Caki2 (cell line): ENCODE measurements around the gene FSIP1. TPM values are rescaled to one million over a fixed set of nuclear protein-coding genes. Genes with fewer than 3 reads are reported as not detected.
"Not testable (repeated sequence)": the region's sequence is repeated elsewhere in the genome, so short reads cannot be mapped to it uniquely, and the experiment has no call there.

Experiments used
- DNase-seq: peaks from one replicate; pipeline ENCODE4 v3.0.0-alpha.2; 2015; ENCODE audit warnings: low read depth
- in situ Hi-C: cut with HindIII; loops from 2 replicates; pipeline ENCODE4 v1.10.0; 2016; ENCODE audit warnings: low sequenced_read_pairs, low pct_unique_long_range_greater_than_20kb, mixed read lengths
- total RNA-seq: library from RNA; depleted of rRNA; stranded (reverse); fragments of >200 nt; shearing (Covaris generic); gene quantifications from 2 replicates; pipeline ENCODE4 v1.2.3, GENCODE V29; 2014; ENCODE audit warnings: low replicate concordance; rRNA removed

The FSIP1 gene
- 0.14 TPM in 1 of 2 replicates, not detected in the other for total RNA-seq

DNA sequence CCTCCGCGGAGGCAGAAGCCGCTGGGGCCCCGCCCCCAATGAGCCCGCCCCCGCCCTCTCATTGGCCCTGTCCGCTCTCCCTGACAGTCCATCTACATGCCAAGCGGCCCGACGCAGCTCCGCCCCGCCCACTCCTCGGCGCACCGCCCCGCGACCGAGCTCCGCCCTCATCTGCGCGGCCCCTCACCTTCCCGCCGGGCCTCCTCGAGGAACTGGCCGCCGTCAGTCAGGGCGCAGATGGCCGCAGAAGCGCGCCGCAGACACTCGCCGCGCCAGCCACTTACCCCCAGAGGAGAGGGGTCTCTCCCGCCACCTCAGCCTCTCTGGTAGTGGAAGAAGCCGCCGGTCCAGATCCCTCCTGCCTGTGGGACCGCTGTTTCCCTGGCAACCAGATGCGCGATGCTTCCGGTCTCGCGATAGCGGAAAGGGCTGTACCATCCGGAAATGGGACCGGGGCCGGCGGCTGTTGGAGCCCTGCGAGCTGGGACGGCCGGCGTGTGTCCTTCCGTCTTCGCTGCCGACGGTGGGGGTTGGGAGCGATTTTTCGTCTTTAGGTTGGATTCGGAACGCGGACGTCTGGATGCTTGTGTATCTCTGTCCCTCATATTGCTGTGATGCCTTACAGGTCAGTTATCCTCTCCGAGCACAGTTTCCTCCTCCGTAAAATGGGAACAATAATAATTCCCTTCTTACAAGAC, at the start of gene FSIP1:
Gene FSIP1, minus strand, starts transcription at position 401 of the 698 bp plus-strand sequence. CDS start 6,317 bp downstream, outside the sequence.
- peak; percentile 96 for DNase-seq
- in situ Hi-C loops, result no loop called here

GRCh38 chr15:39830166-39830565, 47.5 kb upstream of the FSIP1 start:
- in situ Hi-C loops, result no loop called here
- no peak for DNase-seq

DNA sequence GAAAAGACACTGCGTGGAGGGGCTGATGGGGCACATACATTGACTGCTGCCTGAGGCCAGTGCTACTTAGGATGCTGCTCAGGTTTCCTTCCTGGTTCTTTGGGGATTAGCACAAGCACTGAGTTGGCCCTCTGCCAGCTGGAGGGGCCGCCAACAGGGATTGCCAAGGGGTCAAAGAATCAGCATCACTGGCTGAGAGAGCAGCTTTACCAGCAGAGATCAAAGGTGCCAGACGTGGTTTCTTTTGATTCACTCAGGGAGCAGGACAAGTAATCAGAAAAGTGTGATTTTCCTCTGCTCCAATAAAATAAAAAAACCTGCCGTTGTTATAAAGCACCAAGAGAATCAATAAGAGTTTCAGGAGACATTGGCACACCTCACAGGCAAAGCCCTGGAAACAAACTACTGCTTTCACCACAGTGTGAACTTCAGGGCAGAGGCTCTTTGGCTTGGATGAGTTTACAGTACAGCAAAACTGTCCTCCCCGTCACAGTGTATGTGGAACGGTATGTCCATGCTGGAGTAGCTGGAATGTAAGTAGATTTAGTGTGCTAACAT, 45.8 kb upstream of the FSIP1 start:
- no peak for DNase-seq
- in situ Hi-C loops, result no loop called here

GRCh38 chr15:39826975-39827374, 44.3 kb upstream of the FSIP1 start:
- in situ Hi-C loops, result no loop called here
- DNase-seq, result no peak

DNA sequence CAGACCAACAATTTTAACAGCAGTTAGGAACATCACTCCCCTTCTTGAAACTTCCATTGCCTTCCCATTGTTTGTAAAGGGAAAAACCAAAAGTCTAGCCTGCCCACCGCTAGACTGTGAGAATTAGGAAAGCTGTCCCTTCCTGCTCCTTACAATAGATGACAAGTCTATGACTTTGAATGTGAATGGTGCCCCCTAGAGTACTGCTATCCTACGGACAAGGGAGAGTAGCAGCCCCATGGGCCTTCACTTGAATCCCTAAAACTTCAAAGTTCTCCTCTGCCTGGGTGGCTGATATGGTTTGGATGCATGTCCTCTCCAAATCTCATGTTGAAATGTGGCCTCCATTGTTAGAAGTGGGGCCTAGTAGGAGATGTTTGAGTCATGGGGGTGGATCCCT, 41.0 kb upstream of the FSIP1 start:
- no peak for DNase-seq
- in situ Hi-C loops, result no loop called here

- no peak for DNase-seq
- in situ Hi-C loops, result no loop called here
Observed at GRCh38 chr15:39820050-39820602, 37.5 kb upstream of the FSIP1 start.

- no peak for DNase-seq
- in situ Hi-C loops, result no loop called here
Observed at GRCh38 chr15:39819533-39819932, 36.9 kb upstream of the FSIP1 start.

DNA sequence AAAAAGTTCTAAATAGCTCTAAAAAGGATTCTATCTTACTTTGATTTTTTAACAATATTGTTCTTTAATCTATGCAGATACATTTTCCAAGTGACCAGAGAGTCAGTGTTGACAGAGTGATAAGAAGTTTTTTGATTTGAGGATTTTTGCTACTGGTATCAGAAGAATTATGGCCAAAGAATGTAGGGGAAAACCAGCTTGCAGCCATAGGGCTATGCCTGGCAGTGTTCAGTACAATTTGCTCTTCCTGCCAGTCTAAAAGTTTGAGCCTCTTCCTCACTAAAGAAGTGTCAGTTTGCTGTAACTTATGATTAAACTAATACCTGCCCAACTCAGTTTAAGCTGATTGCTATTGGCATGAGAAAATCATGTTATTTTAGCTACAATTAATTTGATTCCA, 35.3 kb upstream of the FSIP1 start:
- DNase-seq, result no peak
- in situ Hi-C loops, result no loop called here

- in situ Hi-C loops, result no loop called here
- DNase-seq, result no peak
Observed at GRCh38 chr15:39814489-39814888, 31.8 kb upstream of the FSIP1 start.

DNA sequence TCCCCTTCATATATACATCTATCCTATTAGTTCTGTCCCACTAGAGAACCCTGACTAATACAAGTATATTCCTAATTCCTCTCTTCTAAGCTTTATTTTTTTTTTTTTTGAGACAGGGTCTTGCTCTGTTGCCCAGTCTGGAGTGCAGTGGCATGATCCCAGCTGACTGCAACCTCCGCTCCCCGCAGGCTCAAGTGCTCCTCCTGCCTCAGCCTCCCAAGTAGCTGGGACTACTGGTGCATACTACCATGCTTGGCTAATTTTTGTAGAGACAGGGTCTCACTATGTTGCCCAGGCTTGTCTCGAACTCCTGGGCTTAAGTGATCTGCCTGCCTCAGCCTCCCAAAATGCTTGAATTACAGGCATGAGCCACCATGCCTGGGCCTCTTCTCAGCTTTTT, 30.0 kb upstream of the FSIP1 start:
- DNase-seq, in situ Hi-C loops: not testable (repeated sequence)

DNA sequence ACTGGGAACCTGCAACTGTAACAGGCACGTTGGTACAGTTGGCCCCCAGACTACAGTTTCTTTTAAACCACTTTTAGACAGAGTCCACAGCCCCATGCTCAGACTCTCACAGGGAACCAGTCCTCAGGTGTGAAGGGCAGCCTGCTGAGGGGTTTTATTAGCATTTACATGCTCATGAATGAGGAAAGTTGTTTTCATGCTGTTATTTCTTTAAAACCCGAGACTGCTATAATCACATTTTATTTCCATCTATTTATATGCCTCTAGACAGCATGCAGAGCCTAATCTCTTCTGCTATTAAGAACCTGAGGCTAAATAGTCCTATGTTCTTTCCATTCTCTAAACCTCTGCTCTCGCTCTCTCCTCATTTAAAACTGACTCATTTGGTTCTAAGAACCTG, 26.3 kb upstream of the FSIP1 start:
- DNase-seq, result no peak
- in situ Hi-C loops, result no loop called here

GRCh38 chr15:39807791-39808190, 25.1 kb upstream of the FSIP1 start:
- in situ Hi-C loops, result no loop called here
- no peak for DNase-seq

GRCh38 chr15:39804026-39804425, 21.4 kb upstream of the FSIP1 start:
- in situ Hi-C loops, result no loop called here
- DNase-seq, result no peak

DNA sequence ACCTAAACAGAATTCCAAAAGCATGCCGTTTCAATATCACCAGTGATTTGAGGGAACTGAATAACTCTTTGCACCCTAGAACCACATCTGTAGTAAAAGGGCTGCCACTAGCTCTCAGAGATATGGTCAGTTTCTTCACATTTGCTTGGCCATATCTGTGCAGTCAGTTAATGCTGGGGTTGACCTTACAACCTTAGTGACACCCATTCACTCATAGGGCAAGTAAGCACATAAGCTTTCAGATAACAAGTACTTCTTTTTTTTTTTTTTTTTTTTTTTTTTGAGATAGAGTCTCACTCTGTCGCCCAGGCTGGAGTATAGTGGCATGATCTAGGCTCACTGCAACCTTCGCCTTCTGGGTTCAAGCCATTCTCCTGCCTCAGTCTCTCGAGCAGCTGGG, 20.4 kb upstream of the FSIP1 start:
- in situ Hi-C loops, result no loop called here
- no peak for DNase-seq

DNA sequence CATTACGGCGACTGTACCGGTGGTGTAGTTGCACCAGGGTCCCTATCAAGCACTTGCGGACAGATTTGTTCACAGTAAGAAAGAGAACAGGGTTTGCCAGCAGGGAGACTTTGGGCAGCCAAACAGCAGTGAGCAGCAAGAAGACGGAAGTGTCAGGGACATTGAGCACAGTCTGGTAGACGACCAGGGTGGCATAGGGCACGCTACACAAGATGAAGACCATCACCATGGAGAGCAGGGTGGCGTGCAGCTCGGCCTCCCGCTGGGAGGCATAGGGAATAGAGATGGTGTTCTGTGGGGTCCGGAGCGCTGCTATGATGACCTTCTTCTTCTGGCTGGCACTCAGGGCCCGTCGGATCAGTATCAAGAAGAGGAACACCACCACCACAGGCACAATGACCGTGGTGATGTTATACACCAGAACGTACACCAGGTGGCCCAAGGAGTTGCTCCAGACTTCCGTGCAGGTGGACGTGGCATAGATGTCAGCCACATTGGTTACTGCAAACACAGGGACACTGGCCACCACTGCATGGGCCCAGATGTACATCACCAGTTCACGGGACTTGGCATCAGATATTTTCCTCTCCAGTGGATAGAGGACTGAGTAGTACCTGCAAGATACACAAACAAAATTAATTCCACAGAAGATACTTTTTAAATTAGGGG, 19.1 kb upstream of the FSIP1 start:
- no peak for DNase-seq
- in situ Hi-C loops, result no loop called here

DNA sequence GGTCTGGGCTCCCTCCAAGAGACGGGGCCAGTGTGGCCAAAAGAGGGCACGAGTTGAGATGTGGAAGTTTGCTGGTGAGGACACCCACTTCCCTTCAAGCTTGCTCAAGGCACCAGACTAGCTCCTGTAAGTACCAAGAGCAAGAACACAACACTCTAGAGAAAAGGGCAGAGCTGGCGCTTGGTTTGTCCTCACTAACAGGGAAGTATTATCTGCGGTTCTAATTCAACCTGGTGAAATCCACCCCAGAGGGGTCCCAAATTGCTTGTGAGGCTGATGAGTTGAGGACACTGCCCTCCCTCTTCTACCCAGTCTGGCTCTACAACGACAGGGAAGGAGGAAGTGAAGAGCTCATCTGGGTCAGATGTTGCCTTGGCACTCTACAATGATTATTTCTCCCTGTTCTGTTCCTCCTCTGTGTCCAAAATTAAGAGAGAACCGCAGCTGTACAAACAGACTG, 16.9 kb upstream of the FSIP1 start:
- in situ Hi-C loops, result no loop called here
- no peak for DNase-seq

- DNase-seq, result no peak
- in situ Hi-C loops, result no loop called here
Observed at GRCh38 chr15:39798382-39798781, 15.7 kb upstream of the FSIP1 start.

DNA sequence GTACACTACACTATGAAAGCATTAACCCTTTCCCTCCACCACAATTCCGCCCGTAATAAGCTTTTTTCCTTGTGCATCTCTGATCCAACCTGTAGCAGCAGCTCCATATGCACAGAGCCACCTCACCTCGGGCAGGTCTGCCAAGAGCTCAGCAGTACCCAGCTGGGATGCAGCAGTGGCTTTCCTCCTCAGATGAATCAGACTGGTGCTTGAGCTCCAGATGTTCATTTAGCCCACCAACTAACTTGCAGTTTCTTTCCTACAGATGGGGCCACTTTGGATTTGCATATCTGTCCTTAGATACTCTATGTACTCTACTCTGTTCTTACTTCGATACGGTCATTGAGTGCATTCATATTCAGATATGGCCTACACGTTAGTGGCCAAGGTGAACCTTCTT, 14.8 kb upstream of the FSIP1 start:
- in situ Hi-C loops, result no loop called here
- DNase-seq, result no peak

- no peak for DNase-seq
- in situ Hi-C loops, result no loop called here
Observed at GRCh38 chr15:39796601-39797000, 14.0 kb upstream of the FSIP1 start.
